GM12892 (cell line): ENCODE results near the gene CHD9NB. TPM values are rescaled to one million over a fixed set of nuclear protein-coding genes. Genes with fewer than 3 reads are reported as not detected.

Source experiments
- DNase-seq: peaks from one replicate; pipeline ENCODE4 v3.0.0; 2011; ENCODE audit not compliant: insufficient read length
- FAIRE-seq: peaks from 2 replicates; lab custom pipeline; 2011; peaks lifted over from hg19 to GRCh38; lab: Jason Lieb, UNC
- POLR2A ChIP-seq: IDR thresholded peaks from 2 replicates; pipeline ENCODE4 v1.6.1; 2011; ENCODE audit warnings: low read depth, low read length, control low read depth
- POLR2AphosphoS5 ChIP-seq: IDR thresholded peaks from 2 replicates; pipeline ENCODE4 v1.6.1; 2011; ENCODE audit warnings: low read depth, low read length, control low read depth
- TAF1 ChIP-seq: IDR thresholded peaks from 2 replicates; pipeline ENCODE4 v1.6.1; 2011; ENCODE audit warnings: low read depth, mild to moderate bottlenecking, control low read depth, low read length, borderline replicate concordance
- polyA plus RNA-seq: library from polyadenylated mRNA; unstranded; fragments of >200 nt; gene quantifications from one replicate; pipeline ENCODE4 v1.2.1, GENCODE V29; 2012; ENCODE audit warnings: missing spikeins, inconsistent platforms; ENCODE audit not compliant: missing spikeins

CHD9NB gene
- polyA plus RNA-seq, result 0.85 TPM

DNA sequence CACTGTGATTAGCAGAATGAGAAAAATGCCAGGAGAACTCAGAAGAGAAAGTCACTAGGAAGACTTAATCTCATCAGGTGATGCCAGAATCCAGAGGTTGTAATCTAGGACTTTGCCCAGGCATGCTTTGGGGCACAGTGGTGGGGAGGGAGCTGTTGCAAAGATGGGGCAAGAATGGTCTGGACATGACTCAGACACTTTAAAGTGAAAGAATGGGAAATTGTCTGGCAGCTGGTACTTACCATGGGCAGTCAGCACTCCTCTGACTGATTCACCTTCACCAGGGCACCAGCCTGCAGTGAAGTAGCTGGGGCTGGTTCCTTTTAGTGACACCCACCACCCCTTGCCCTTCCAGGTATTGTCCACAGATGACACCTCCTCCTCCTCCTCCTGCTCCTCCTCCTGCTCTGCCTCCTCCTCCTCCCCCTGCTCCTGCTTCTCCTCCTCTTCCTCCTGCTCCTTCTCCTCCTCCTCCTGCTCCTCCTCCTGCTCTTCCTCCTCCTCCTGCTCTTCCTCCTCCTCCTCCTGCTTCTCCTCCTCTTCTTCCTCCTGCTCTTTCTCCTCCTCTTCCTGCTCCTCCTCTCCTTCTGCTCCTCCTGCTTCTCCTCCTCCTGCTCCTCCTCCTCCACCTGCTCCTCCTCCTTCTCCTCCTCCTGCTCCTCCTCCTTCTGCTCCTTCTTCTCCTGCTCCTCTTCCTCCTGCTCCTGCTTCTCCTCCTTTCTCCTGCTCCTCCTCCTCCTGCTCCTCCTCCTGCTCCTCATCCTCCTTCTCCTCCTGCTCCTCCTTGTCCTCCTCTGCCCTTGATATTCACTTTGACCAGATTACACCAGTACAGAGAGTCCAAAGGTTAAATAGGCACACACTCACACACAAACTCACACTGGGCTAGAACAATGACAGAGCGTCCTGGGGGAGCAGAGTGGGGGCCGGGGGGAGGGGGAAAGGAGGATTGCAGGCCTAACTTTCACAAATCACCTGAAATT is at the start of gene CHD9NB:
TSS of gene CHD9NB (minus strand) at position 379 of the 983 bp plus-strand sequence. CDS start 8,739 bp downstream, outside the sequence.
- FAIRE-seq, result no peak
- no peak for DNase-seq
- TF ChIP-seq POLR2AphosphoS5 (no peak), TAF1 (no peak), POLR2A (no peak)

DNA sequence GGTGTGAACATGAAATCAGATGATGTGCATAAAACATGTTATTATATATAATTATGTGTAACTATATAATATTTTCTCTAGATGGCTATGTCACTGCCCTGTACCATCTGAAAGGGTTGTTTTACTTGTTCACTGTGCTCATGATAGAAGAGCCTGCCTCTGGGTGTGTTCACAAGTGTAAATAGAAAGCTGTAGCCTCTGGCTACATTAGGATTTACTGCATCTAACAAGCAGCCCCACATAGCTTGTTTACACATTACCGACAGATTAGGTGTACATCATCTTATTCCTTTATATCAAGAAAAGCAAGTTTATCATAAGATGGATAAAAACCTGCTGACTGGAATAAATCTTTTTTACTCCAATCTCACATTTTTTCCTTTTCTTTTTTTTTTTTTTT is 48.2 kb upstream of the CHD9NB start:
- DNase-seq (no peak), FAIRE-seq (no peak)
- no peak for TF ChIP-seq POLR2AphosphoS5
- no peak for TF ChIP-seq TAF1
- TF ChIP-seq POLR2A, result no peak

DNA sequence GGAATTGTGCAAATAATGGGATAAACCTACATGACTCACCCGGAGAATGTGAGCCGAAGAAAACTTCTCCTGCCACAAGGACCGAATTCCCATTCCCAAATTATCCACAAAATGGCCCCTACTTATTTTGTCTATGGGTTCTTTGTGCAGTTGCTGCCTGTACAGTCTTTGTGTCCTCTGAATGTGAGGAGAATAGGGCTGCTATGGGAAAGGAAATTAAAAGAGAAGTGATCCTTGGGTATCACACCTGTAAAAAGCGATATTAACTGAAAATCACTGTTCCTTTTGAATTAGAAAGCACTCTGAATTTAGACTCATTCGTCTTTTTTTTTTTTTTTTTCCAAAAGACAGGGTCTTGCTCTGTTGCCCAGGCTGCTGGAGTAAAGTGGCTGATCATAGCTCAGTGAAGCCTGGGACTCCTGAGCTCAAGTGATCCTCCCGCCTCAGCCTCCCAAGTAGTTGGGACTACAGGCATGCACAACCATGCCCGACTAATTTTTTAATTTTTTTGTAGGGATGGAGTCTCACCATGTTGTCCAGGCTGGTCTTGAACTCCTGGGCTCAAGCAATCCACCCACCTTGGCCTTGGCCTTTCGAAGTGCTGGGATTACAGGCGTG is 47.5 kb upstream of the CHD9NB start:
- FAIRE-seq, result no peak
- no peak for TF ChIP-seq POLR2AphosphoS5
- no peak for TF ChIP-seq POLR2A
- TF ChIP-seq TAF1, result no peak
- DNase-seq, result no peak

DNA sequence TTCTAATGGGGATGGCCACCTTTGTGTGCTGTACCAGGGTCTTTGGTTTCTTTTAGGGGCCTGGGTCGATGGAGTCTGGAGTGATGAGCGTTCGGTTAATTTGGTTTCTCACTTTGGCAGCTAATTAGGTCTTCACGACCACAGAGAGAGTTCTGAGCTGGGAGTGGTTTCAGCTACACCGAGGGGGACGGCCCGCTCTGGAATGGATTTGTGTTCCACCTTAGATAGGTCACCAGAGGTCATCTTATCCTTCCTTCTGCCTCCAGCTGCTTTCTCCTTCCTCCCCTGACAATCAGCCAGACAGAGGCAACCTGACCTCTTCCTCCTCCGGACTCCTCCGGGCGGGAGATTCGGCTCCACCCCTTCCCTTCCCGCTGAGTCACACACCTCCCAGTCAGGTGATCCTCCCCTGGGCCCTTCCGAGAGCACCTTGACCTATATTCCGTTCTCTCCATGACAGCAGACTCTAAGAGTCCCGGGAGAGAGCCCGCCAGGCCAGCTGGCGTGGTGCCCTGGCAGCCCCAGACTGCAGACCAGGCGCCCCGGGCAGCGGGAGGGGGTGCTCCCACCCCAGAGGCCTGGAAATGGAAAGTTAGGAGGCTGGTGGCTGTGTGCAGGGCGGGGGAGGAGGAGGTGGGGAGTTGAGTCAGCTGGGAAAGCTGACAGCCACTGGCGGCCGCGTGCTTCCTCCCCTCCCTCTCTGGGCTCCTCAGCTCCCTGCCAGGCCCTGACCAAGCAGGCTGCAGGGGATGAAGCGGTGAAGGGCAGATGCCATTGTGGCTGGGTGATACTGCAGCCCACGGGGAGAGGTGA is 46.8 kb upstream of the CHD9NB start:
- TF ChIP-seq TAF1 (0 out of 2 replicates have a peak, but pooled peaks have one; percentile 19), POLR2AphosphoS5 (no peak; the same call in 1 of the 2 replicates), POLR2A (peak; percentile 57; the same call in 1 of the 2 replicates)
- DNase-seq, result peak; percentile 38
- peak; percentile 87 for FAIRE-seq

DNA sequence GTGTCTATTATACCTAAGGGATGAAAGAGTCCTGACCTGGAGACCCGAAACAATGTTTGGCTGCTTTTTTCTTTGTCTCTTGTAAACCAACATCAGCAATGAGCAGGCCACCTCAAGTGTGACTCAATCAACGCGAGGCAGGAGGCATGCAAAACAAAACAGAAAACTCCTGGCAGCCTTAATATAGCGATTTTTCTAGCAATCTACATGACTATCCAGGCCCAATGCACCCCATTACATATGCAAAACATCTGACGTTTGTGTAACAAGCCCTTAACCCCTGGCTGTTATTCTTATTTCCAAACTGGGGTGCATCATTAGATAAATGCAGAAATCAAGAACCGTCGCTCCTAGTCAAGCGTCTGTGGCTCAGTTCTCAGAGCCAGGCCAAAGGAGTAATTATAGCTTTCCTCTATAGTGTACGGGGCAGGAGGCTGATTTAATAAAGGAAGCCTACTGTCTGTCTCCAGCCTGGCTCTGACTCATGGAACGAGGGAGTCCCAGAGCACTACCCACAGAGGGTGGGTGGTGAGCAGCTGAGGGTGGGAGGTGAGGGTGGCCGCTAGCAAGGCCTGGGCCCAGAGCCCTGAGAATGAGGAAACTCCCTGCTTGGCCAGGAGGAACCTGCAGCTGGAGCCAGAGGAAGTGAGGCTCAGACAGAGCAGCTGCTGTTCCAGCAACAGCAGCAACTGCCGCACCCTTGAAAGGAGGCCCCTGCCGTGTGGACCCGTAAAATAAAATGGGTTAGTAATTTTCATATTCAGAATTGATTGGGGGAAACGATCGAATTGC is 46.0 kb upstream of the CHD9NB start:
- FAIRE-seq, result no peak
- peak; percentile 36 for DNase-seq
- TF ChIP-seq POLR2A (peak; percentile 67), TAF1 (no peak), POLR2AphosphoS5 (peak; percentile 79)

DNA sequence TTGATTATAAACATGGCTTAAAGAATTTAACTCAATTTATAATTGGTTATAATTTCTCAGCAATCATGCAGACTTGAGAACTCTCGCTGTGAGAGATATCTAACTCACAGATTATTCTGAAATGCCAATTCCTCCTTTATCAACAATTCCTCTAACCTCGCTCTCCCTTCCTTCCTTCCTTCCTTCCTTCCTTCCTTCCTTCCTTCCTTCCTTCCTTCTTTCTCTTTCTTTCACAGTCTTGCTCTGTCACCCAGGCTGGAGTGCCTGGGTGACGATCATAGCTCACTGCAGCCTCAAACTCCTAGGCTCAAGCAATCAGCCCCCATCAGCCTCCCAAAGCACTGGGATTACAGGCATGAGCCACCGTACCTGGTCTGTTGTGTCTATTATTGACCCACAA is 44.5 kb upstream of the CHD9NB start:
- no peak for DNase-seq

DNA sequence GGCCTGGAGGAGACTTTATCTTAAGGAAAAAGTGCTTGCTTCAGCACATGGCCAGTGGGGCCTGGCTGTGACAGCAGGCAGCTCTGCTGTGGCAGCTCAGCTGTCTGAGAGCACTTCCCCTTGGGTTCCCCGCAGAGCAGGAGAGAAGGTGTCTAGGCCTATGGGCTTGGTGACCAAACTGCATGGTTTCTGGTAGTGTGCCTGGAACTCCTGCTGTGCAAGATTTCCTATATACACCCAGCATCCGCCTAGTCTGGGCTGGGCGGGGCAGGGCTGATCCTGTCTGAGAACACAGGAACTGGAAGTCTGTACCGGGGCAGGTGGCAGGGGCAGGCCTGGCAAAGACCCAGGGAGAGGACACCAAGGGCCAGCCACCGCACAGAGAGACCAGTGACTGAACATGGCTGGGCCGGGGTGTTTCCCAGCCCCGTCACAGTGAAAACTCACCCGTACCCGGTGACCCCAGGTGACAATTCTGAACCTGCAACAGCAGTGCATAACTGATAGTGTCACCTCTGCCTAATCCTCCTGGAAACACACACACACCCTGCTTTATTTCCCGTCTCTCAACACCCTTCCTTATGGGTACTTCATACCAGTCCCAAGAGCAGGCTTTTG is 41.4 kb upstream of the CHD9NB start:
- FAIRE-seq, result peak; percentile 83
- DNase-seq, result no peak
- TF ChIP-seq TAF1, result no peak
- TF ChIP-seq POLR2AphosphoS5, result no peak
- peak; percentile 36; the same call in 1 of the 2 replicates for TF ChIP-seq POLR2A

More for the DNA sequence above, 44.5 kb upstream of the CHD9NB start:
- TF ChIP-seq TAF1 (no peak), POLR2A (no peak), POLR2AphosphoS5 (no peak)
- no peak for FAIRE-seq

DNA sequence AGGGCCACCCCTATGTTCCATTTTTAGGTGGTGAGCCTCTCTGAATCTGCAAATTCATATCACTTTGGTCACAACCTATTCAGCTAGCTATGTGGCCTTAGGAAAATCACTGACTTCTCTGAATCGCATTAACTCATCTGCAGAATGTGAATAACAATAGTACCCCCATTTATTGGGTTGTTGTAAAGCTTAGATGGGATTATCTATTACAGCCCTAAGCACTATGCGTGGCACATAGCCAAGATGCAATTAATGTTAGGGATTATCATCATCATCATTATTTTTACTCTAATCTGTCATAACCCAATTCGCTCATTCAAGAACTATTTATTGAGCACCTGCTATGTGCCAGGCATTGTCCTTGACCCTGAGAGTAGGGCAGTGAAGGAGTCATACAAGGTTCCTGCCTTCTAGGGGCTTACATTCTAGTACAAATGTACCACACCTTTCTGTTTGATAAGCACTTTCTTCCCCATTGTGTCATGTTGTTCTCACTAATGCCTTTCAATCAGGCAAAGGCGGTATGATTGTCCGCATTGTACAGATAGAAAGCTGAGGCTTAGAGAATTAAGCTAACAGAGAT is 40.6 kb upstream of the CHD9NB start:
- DNase-seq (no peak), FAIRE-seq (no peak)
- TF ChIP-seq POLR2A (no peak), TAF1 (no peak), POLR2AphosphoS5 (no peak)

DNA sequence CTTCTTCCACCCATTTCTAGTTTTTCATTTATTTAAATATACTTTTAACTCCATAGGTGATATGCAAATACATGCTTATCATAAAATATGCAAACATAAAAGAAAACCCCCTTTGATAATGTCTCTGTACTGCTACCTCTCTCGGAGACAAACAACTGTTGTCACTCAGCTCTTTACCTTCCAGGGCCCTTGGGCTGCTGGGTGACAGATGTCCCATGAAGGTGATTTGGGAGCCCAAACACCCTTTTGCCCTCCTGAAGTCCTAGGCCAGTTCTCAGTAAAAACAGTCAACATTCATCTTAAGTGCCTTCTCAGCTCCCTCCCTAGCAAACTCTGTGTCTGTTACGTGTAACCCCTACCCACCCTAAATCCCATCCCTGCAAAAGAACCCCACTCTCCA is 39.6 kb upstream of the CHD9NB start:
- TF ChIP-seq POLR2AphosphoS5 (no peak), TAF1 (no peak)
- FAIRE-seq (no peak), DNase-seq (no peak)
